Stimulated activated CD4-positive, alpha-beta T cell treated with anti-CD3 and anti-CD28 coated beads, Interleukin-1b, Interleukin-23, amount 100 ng/mL, for 48 hours (primary cell): ENCODE results near the gene CTNND2.

Experiments
- DNase-seq: peaks from one replicate; pipeline ENCODE4 v3.0.0-alpha.2; 2020

Gene CTNND2

DNA sequence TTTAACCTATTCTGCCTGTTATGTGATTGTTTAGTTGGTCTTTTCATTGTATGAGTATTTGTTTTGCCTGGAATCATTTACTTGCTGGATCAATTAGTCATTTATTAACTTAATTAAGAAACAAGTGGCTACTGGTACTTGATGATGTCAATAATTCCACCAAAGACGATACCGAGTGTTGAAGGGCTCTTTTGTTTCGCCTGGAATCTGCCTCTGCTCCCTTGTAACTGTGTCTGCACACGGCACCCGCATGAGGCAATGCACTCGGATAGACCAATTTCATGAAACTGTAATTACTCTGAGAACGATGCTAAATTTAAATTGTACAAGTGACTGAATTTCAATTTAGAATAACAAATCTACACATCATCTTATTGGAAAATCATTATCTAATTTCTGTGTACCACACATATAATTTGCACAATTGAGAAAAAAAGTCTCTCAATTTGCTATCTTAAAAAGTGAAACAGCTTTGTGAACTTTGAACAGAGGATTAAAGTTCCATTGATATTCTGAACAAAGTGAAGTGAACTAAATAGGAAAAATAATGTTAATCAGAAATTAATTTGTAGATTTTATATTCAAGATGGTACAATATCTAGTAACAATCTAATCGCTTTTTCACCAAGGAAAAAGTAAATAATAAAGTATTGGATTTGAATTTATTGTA lies 143.2 kb downstream of the CTNND2 start:
- DNase-seq, result no peak

GRCh38 chr5:11758321-11758720 lies 145.9 kb downstream of the CTNND2 start:
- DNase-seq, result no peak

- no peak for DNase-seq
These were observed 146.6 kb downstream of the CTNND2 start for GRCh38 chr5:11757661-11758060.

DNA sequence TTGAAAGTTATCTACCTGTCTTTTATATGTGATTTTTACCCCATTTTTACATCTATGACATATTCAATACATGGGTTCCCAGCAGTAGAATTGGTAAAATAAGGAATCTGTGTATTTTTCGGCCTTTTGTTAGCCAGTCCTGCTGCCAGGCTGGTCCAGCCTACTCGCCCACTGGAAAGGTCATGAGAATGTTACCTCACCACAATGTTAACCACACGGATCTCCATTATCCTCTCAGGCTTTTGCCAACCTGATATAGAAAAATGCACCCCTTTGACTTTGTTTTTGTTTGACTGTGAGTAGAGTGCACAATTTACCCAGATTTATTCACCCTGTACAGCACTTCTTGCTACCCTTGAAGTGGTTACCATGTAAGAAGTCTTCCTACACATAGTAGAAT lies 167.2 kb downstream of the CTNND2 start:
- DNase-seq, result no peak

GRCh38 chr5:11734369-11734768 lies 169.9 kb downstream of the CTNND2 start:
- no peak for DNase-seq

GRCh38 chr5:11733840-11734192 lies 170.4 kb downstream of the CTNND2 start:
- no peak for DNase-seq

- no peak for DNase-seq
These were observed 170.9 kb downstream of the CTNND2 start for GRCh38 chr5:11733185-11733839.

- DNase-seq, result no peak
These were observed 179.3 kb downstream of the CTNND2 start for GRCh38 chr5:11724940-11725339.

GRCh38 chr5:11719888-11720481 lies 184.3 kb downstream of the CTNND2 start:
- no peak for DNase-seq

DNA sequence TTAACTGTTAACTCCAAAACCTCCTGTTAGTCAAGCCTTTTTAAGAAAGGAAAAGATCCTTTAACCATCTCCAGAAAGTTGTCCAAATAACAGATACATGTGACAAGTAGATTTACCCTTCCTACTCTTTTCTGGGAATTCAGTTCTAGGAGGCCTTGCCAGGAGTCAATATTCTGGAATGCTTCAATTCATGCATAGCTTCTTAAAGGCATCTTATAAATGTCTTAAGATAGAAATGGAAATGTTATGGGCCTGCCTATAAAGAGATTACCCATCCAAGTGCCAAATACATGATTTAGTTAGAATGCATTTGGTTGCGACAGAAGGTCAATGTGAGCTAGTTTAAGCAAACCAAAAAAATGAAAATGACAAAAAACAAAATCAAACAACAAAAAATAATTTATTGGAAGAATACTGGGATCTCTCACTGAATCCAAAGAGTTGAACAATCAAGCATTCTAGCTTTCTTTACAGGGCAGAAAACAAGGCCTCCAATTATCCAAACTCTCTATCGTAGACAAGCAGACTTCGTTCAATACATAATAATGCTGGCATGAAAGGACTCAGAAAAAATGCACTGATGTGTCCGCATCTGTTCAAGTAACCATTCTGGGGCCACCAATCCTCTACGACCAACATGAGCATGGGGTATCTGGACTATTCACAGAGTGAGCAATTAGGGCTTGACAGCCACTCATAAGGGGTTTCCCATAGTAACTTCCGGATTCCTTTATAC lies 188.6 kb downstream of the CTNND2 start:
- DNase-seq, result no peak

GRCh38 chr5:11711932-11712331 lies 192.3 kb downstream of the CTNND2 start:
- no peak for DNase-seq

GRCh38 chr5:11709021-11709420 lies 195.2 kb downstream of the CTNND2 start:
- DNase-seq, result no peak

GRCh38 chr5:11704916-11705315 lies 199.3 kb downstream of the CTNND2 start:
- DNase-seq, result no peak

- DNase-seq, result no peak
These were observed 203.9 kb downstream of the CTNND2 start for GRCh38 chr5:11700391-11700790.

DNA sequence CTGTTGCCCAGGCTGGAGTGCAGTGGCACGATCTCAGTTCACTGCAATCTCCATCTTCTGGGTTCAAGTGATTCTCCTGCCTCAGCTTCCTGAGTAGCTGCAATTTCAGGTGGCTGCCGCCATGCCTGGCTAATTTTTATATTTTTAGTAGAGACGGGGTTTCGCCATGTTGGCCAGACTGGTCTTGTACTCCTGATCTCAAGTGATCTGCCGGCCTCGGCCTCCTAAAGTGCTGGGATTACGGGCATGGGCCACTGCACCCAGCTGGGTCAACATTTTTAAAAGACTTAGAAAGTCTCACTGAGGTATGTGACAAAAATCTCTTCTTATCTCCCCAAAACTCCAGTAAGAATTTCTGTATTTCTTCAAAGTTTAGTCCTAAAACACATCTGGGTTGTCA lies 211.6 kb downstream of the CTNND2 start:
- no peak for DNase-seq

DNA sequence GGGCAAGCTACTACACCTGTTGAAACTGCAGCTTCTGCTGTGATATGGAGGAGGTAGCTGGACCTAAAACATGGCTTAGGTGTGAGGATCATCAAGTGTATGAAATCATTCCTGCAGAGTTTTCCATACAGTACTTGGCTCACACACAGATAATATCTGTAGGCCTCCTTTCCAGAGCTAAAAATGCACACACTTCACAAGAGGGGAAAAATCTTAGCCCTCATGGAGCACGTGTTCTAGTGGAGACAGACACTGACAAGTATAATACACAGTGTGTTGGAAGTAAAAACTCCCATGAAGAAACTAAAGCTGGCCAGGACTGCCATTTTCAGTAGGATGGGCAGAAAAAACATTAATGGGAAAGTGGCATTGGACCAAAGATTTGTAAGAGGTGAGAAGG lies 216.7 kb downstream of the CTNND2 start:
- DNase-seq, result no peak

DNA sequence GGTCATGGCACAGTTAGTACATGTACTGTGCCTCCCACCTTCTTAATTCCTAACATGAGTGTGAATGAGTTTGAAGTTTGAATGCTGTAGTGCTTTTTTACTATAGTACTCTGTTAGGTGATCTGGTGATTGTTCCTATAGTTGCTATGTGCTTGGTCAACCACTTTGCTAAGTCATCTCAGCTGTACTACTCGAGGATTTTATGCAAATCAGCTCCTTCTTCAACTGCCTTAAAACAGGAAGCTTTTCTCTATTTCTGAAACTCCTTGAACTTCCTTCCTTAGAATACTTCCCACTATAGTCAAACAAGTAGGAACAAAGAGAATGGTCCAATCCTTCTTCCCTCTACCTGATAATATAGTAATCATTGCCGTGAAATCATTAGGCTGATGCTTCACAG lies 219.6 kb downstream of the CTNND2 start:
- no peak for DNase-seq

- DNase-seq, result no peak
These were observed 220.6 kb downstream of the CTNND2 start for GRCh38 chr5:11683666-11684065.

DNA sequence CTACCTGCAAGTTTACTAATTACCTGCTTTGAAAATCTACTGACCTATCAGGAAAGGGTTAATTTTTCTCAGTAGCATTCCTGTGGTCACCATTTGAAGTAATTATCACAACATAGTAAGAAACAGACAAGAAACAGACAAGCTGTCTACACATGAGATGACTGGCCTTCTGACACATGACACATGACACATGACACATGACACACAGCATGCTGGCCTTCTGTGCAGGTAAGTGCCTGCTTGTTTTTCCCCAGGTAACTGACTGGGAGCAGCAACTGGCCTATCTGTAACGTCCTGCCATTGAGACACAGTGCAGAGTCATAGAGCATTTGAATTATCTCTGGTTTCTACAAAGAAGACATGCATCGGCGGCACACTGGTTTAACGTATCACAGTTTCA lies 222.4 kb downstream of the CTNND2 start:
- no peak for DNase-seq

- DNase-seq, result no peak
These were observed 224.6 kb downstream of the CTNND2 start for GRCh38 chr5:11679676-11680075.

DNA sequence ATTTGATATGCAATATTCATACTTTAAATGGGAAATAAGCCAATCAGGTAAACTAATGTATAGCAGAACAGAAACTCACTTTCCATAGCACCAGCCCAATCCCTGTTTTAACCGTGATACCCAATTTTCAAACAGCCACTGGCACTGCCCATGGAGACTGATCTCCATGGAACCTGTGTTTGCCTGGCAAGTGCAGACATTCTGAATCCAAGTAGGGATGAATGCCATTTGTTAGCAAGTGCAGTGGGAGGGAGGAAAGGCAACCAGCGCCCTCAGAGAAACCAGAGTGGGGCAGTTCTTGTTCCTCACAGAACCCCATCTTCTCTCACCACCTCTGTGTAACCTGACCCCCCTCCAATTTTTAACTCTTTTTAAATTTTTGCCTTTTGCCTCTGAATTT lies 229.1 kb downstream of the CTNND2 start:
- DNase-seq, result no peak

DNA sequence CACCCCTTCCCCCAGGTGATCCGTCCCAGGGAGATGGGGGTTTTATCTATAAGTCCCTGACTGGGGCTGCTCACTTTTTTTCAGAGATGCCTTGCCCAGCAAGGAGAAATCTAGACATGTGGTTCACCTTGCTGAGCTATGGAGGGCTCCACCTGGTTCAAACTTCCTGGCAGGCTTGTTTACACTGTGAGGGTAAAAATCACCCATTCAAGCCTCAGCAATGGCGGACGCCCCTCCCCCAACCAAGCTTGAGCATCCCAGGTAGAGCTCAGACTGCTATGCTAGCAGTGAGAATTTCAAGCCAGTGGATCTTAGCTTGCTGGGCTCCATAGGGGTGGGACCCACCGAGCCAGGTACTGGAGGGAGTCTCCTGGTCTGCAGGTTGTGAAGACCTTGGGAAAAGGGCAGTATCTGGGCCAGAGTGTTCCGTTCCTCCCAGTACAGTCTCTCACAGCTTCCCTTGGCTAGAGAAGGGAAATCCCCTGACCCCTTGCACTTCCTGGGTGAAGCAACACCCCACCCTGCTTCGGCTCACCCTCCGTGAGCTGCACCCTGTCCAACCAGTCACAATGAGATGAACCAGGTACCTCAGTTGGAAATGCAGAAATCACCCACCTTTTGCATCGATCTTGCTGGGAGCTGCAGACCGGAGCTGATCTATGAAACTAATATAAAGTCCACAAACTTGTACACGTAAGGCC lies 231.7 kb downstream of the CTNND2 start:
- no peak for DNase-seq

GRCh38 chr5:11658376-11658775 lies 245.9 kb downstream of the CTNND2 start:
- no peak for DNase-seq
